ENCODE results near the gene ANKRD40.
"Not testable (repeated sequence)": the region's sequence is repeated elsewhere in the genome, so short reads cannot be mapped to it uniquely, and the experiment has no call there.

DNA sequence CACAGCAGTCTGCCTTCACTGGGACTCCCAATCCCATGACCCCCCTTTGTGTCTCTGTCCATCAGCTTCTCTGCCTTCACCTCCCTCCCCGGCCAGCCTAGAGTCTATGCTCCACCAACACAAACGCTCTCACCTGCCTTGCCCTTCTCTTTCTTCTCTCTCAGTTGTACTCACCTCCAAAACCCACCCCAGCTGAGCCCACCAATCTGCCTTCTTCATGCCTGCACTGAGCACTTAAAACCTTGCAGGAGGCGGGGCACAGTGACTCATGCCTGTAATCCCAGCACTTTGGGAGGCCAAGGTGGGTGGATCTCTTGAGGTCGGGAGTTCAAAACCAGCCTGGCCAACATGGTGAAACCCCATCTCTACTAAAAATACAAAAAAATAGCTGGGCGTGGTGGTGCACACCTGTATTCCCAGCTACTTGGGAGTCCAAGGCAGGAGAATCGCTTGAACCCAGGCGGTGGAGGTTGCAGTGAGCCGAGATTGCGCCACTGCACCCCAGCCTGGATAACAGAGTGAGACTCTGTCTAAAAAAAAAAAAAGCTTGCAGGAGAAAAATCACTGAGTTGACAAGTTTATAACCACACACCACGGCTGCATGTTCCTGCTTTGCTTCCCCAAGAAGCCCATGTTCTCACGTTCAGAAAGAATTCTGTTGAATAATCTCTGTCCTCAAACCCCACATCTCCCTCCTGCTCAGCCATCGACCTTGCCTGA, 27.0 kb downstream of the ANKRD40 start:
- TF ChIP-seq, protein P1, sequence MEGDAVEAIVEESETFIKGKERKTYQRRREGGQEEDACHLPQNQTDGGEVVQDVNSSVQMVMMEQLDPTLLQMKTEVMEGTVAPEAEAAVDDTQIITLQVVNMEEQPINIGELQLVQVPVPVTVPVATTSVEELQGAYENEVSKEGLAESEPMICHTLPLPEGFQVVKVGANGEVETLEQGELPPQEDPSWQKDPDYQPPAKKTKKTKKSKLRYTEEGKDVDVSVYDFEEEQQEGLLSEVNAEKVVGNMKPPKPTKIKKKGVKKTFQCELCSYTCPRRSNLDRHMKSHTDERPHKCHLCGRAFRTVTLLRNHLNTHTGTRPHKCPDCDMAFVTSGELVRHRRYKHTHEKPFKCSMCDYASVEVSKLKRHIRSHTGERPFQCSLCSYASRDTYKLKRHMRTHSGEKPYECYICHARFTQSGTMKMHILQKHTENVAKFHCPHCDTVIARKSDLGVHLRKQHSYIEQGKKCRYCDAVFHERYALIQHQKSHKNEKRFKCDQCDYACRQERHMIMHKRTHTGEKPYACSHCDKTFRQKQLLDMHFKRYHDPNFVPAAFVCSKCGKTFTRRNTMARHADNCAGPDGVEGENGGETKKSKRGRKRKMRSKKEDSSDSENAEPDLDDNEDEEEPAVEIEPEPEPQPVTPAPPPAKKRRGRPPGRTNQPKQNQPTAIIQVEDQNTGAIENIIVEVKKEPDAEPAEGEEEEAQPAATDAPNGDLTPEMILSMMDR (IDR thresholded peaks at IDR 0.05) = not testable (repeated sequence)
- not testable (repeated sequence) for TF ChIP-seq POLR2A (IDR thresholded peaks at IDR 0.05)

All from Peyer's patch (tissue), 4 donors.